Measurements from ENCODE around the gene CPNE4.
A peak's percentile ranks its signal among the peaks of the same experiment; 100 is the strongest.

DNA sequence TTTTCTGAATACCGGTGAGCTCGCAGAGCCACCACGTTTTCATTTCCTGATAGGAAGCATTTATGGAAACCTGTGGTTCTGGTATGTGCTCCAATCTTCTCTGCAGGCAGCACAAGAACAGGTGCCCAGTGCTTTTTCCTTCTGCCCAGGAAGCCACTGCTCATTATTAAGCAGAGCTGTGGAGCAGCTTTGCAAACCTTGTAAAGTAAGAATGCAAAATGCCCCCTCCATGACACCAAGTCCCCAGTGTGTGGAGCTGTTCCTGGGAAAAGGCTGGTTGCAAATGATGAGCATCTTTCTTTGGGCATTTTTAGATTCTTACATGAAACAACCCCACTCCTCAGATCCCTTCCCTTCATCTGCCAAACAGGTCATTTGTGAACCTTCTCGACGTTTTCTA is 466.4 kb downstream of the CPNE4 start:
- TF ChIP-seq, protein P1, sequence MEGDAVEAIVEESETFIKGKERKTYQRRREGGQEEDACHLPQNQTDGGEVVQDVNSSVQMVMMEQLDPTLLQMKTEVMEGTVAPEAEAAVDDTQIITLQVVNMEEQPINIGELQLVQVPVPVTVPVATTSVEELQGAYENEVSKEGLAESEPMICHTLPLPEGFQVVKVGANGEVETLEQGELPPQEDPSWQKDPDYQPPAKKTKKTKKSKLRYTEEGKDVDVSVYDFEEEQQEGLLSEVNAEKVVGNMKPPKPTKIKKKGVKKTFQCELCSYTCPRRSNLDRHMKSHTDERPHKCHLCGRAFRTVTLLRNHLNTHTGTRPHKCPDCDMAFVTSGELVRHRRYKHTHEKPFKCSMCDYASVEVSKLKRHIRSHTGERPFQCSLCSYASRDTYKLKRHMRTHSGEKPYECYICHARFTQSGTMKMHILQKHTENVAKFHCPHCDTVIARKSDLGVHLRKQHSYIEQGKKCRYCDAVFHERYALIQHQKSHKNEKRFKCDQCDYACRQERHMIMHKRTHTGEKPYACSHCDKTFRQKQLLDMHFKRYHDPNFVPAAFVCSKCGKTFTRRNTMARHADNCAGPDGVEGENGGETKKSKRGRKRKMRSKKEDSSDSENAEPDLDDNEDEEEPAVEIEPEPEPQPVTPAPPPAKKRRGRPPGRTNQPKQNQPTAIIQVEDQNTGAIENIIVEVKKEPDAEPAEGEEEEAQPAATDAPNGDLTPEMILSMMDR (conservative IDR thresholded peaks at IDR 0.05) = peak; percentile 17
- TF ChIP-seq ZFX (IDR thresholded peaks at IDR 0.05) = no peak
